ENCODE data around the gene VTCN1. TPM values are rescaled to one million over a fixed set of nuclear protein-coding genes. Genes with fewer than 3 reads are reported as not detected.

The VTCN1 gene
- total and polyA plus RNA-seq, 2 of the 8 experiments (the other 6 are each of a cell fraction or from before 2014, with no cell fraction given), result 0.32 TPM; not detected in 1

- H3K14ac ChIP-seq (ENCODE audit: insufficient read length), result no peak overlapping the region
- no peak overlapping the region for H3K27ac ChIP-seq (ENCODE audit: low read depth, low read length)
- H3K36me3 ChIP-seq (ENCODE audit: control insufficient read depth in 2 of 4, insufficient read depth in 4 of 4, low read length in 3 of 4), result peaks cover 14 to 67% (median 35%) of the 10 kb centered on the region in 4 experiments
- FAIRE-seq, result no peak
- no peak overlapping the region for H4K5ac ChIP-seq (ENCODE audit: insufficient read length, low read depth, low read length)
- no peak overlapping the region for H2BK5ac ChIP-seq (ENCODE audit: low read depth, low read length)
- no peak overlapping the region for H2BK120ac ChIP-seq (replicated peaks; ENCODE audit: low read depth, low read length)
- no peak overlapping the region for H3K56ac ChIP-seq (replicated peaks; ENCODE audit: insufficient read length, low read depth, low read length)
- no peak overlapping the region for H4K91ac ChIP-seq (replicated peaks; ENCODE audit: insufficient read length, low read length)
- TF ChIP-seq TBP (IDR thresholded peaks at IDR 0.05; ENCODE audit: low read depth, low read length) (no peak), ATF2 (IDR thresholded peaks at IDR 0.05; ENCODE audit: low read length) (no peak), USF2 (IDR thresholded peaks at IDR 0.05; ENCODE audit: low read length) (no peak), RAD21 (IDR thresholded peaks at IDR 0.05 in 1 of 2, conservative IDR thresholded peaks at IDR 0.05 in 1 of 2; ENCODE audit: low read depth in 2 of 2, low read length in 2 of 2) (no peak)
- H3K9me3 ChIP-seq (ENCODE audit: insufficient read depth in 2 of 2, low read depth in 1 of 2, low read length in 1 of 2), result no peaks in the 10 kb centered on the region
- no peaks in the 10 kb centered on the region for H3K27me3 ChIP-seq (replicated peaks in 1 of 4; ENCODE audit: control insufficient read depth in 3 of 4, extremely low read depth in 1 of 4, insufficient read depth in 3 of 4, low read length in 3 of 4)
- no peaks in the 10 kb centered on the region for H3K4me1 ChIP-seq (replicated peaks in 1 of 4; ENCODE audit: control insufficient read depth in 3 of 4, insufficient read depth in 4 of 4, low read length in 3 of 4)
- ChIA-PET POLR2A (ENCODE audit: partially characterized antibody) (no interaction called here), CTCF (ENCODE audit: partially characterized antibody) (interaction anchor here (0.5 to 1.1 kb wide), 3 partner anchors 17 to 415 kb away, joined by 3 read pairs; no protein-coding TSS in a partner anchor)
- H3K79me2 ChIP-seq (ENCODE audit: control insufficient read depth in 1 of 2, insufficient read depth in 2 of 2, low read length in 2 of 2), result no peaks in the 10 kb centered on the region
- 92% methylated on average over 3 of the region's 3 CpGs; no CpG with 5 or more reads in 1 of the 2 experiments for WGBS, 2 experiments (ENCODE audit: extremely low coverage in 1 of 2, insufficient coverage in 1 of 2, insufficient read length in 1 of 2, insufficient replicate concordance in 2 of 2, low coverage in 1 of 2, low lambda C conversion rate in 2 of 2, missing lambda C conversion rate in 1 of 2)
- H2BK20ac ChIP-seq (ENCODE audit: low read length), result no peak overlapping the region
- H2BK15ac ChIP-seq (ENCODE audit: low read length), result no peak overlapping the region
- no peak overlapping the region for H2BK12ac ChIP-seq (ENCODE audit: low read depth, low read length)
- no peak overlapping the region for H4K8ac ChIP-seq (ENCODE audit: extremely low read depth, insufficient read depth, low read length)
- H2AFZ ChIP-seq (ENCODE audit: low read length), result no peak overlapping the region
- H3K23me2 ChIP-seq (ENCODE audit: low read depth, low read length), result no peaks in the 10 kb centered on the region; the same call in 1 of the 2 replicates
- no peak overlapping the region for H3K9ac ChIP-seq (replicated peaks in 1 of 4; ENCODE audit: extremely low read depth in 1 of 4, low read depth in 3 of 4, low read length in 3 of 4)
- no peak overlapping the region for H3K23ac ChIP-seq (ENCODE audit: insufficient read length)
- no peak overlapping the region for H2AK5ac ChIP-seq (ENCODE audit: low read depth, low read length)
- no peak overlapping the region for H3K18ac ChIP-seq (ENCODE audit: extremely low read depth, low read length)
- H3K4me2 ChIP-seq (ENCODE audit: insufficient read depth in 1 of 2, low read depth in 2 of 2, low read length in 2 of 2), result no peak overlapping the region
- DNase-seq (ENCODE audit: low read depth in 1 of 2, low spot score in 2 of 2), result no peak
- no peak overlapping the region for H3K4me3 ChIP-seq (ENCODE audit: extremely low read depth in 1 of 4, insufficient read depth in 2 of 4, low read depth in 3 of 4, low read length in 4 of 4)
- no peak overlapping the region for H3K4ac ChIP-seq (replicated peaks; ENCODE audit: insufficient read length, low read depth, low read length)
- peaks cover 2 to 3% of the 10 kb centered on the region in 2 experiments for H4K20me1 ChIP-seq (replicated peaks in 1 of 2; ENCODE audit: control insufficient read depth in 1 of 2, insufficient read depth in 2 of 2, low read length in 2 of 2)
- H3K79me1 ChIP-seq (ENCODE audit: low read depth, low read length), result no peaks in the 10 kb centered on the region
These were observed 105.7 kb downstream of the VTCN1 start for GRCh38 chr1:117104986-117105385.

Data from H1 (cell line).